Measurements from ENCODE around the gene GLI1.

DNA sequence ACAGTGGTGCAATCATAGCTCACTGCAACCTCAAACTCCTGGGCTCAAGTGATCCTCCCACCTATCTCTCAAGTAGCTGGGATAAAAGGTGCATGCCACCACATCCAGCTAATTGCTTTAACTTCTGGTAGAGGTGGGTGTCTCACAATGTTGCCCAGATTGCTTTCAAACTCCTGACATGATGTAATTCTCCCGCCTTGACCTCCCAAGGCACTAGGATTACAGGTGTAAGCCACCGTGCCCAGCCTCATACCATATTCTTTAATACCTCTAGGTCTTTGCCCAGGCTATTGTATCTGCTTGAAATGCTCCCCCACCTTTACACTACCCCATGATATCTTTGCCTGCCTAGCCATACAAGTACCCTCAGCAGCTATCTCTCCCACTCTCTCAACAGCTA lies 40.1 kb upstream of the GLI1 start:
- no peak for TF ChIP-seq POLR2A (IDR thresholded peaks at IDR 0.05)
- TF ChIP-seq, protein P1, sequence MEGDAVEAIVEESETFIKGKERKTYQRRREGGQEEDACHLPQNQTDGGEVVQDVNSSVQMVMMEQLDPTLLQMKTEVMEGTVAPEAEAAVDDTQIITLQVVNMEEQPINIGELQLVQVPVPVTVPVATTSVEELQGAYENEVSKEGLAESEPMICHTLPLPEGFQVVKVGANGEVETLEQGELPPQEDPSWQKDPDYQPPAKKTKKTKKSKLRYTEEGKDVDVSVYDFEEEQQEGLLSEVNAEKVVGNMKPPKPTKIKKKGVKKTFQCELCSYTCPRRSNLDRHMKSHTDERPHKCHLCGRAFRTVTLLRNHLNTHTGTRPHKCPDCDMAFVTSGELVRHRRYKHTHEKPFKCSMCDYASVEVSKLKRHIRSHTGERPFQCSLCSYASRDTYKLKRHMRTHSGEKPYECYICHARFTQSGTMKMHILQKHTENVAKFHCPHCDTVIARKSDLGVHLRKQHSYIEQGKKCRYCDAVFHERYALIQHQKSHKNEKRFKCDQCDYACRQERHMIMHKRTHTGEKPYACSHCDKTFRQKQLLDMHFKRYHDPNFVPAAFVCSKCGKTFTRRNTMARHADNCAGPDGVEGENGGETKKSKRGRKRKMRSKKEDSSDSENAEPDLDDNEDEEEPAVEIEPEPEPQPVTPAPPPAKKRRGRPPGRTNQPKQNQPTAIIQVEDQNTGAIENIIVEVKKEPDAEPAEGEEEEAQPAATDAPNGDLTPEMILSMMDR (IDR thresholded peaks at IDR 0.05 in 8 of 11, conservative IDR thresholded peaks at IDR 0.05 in 3 of 11): no peak
